ENCODE measurements around the gene CNIH2.

The CNIH2 gene

GRCh38 chr11:66314561-66315497, 36.9 kb downstream of the CNIH2 start:
- Histone ChIP-seq H3K4me3 (ENCODE audit: low read depth, low read length) (no peak overlapping the region), H3K27ac (ENCODE audit: extremely low read depth, low read depth, low read length) (no peak overlapping the region), H3K4me1 (ENCODE audit: control insufficient read depth, insufficient read depth, low read length) (no peaks in the 10 kb centered on the region), H3K36me3 (ENCODE audit: control insufficient read depth in 2 of 2, insufficient read depth in 1 of 2, low read length in 2 of 2) (no peaks in the 10 kb centered on the region), H3K9me3 (ENCODE audit: control insufficient read depth, insufficient read depth, low read depth, low read length) (no peaks in the 10 kb centered on the region)
- ChIA-PET POLR2A (interaction anchor here (1.2 kb wide), 1 partner anchor 21 kb away, joined by 3 read pairs; the partner anchor contains the start of gene RIN1), CTCF (interaction anchor here (0.6 to 1.1 kb wide), 4 partner anchors 15 to 270 kb away, joined by 3 to 5 read pairs (median 4); no protein-coding TSS in a partner anchor)
- TF ChIP-seq ZNF354C (tag by site-specific recombination; IDR thresholded peaks at IDR 0.05; ENCODE audit: borderline replicate concordance, low read depth) (no peak), ZNF624 (tag by site-specific recombination; IDR thresholded peaks at IDR 0.05) (no peak), ZNF555 (tag by site-specific recombination; conservative IDR thresholded peaks at IDR 0.05) (no peak), ZNF580 (tag by site-specific recombination; IDR thresholded peaks at IDR 0.05) (no peak), ZNF26 (tag by site-specific recombination; IDR thresholded peaks at IDR 0.05) (no peak), KLF16 (tag by site-specific recombination; IDR thresholded peaks at IDR 0.05) (no peak), KLF1 (tag by site-specific recombination; IDR thresholded peaks at IDR 0.05) (no peak), BCL11A (tag by site-specific recombination; IDR thresholded peaks at IDR 0.05; ENCODE audit: low read depth) (no peak)
- TF ChIP-seq, protein P1, sequence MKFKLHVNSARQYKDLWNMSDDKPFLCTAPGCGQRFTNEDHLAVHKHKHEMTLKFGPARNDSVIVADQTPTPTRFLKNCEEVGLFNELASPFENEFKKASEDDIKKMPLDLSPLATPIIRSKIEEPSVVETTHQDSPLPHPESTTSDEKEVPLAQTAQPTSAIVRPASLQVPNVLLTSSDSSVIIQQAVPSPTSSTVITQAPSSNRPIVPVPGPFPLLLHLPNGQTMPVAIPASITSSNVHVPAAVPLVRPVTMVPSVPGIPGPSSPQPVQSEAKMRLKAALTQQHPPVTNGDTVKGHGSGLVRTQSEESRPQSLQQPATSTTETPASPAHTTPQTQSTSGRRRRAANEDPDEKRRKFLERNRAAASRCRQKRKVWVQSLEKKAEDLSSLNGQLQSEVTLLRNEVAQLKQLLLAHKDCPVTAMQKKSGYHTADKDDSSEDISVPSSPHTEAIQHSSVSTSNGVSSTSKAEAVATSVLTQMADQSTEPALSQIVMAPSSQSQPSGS (tag by site-specific recombination; IDR thresholded peaks at IDR 0.05; ENCODE audit: low read depth), result no peak

GRCh38 chr11:66315498-66315885, 37.5 kb downstream of the CNIH2 start:
- Histone ChIP-seq H3K36me3 (ENCODE audit: control insufficient read depth in 2 of 2, insufficient read depth in 1 of 2, low read length in 2 of 2) (no peaks in the 10 kb centered on the region), H3K4me3 (ENCODE audit: low read depth, low read length) (no peak overlapping the region)
- TF ChIP-seq, protein P2, sequence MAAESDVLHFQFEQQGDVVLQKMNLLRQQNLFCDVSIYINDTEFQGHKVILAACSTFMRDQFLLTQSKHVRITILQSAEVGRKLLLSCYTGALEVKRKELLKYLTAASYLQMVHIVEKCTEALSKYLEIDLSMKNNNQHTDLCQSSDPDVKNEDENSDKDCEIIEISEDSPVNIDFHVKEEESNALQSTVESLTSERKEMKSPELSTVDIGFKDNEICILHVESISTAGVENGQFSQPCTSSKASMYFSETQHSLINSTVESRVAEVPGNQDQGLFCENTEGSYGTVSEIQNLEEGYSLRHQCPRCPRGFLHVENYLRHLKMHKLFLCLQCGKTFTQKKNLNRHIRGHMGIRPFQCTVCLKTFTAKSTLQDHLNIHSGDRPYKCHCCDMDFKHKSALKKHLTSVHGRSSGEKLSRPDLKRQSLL (tag by site-specific recombination; IDR thresholded peaks at IDR 0.05), result no peak
- TF ChIP-seq ZBTB7A (tag by site-specific recombination; IDR thresholded peaks at IDR 0.05; ENCODE audit: low read depth) (no peak), ZNF654 (tag by site-specific recombination; IDR thresholded peaks at IDR 0.05; ENCODE audit: low read depth) (no peak), ZNF449 (tag by site-specific recombination; IDR thresholded peaks at IDR 0.05) (no peak), ZNF433 (tag by site-specific recombination; IDR thresholded peaks at IDR 0.05; ENCODE audit: low read depth) (no peak), ZNF707 (tag by site-specific recombination; IDR thresholded peaks at IDR 0.05) (no peak), ZNF341 (tag by site-specific recombination; IDR thresholded peaks at IDR 0.05; ENCODE audit: low read depth) (no peak), ZNF514 (tag by site-specific recombination; IDR thresholded peaks at IDR 0.05) (no peak), ZNF366 (tag by site-specific recombination; conservative IDR thresholded peaks at IDR 0.05) (no peak), ZSCAN18 (tag by site-specific recombination; IDR thresholded peaks at IDR 0.05) (no peak), SCRT2 (tag by site-specific recombination; IDR thresholded peaks at IDR 0.05) (no peak), ZNF24 (tag by site-specific recombination; IDR thresholded peaks at IDR 0.05) (no peak), KLF8 (tag by site-specific recombination; IDR thresholded peaks at IDR 0.05) (no peak), ZSCAN23 (tag by site-specific recombination; IDR thresholded peaks at IDR 0.05) (no peak), ZNF571 (tag by site-specific recombination; IDR thresholded peaks at IDR 0.05) (no peak), ZNF530 (tag by site-specific recombination; IDR thresholded peaks at IDR 0.05; ENCODE audit: low read depth) (no peak)

More at GRCh38 chr11:66315498-66315885, 37.5 kb downstream of the CNIH2 start:
- Histone ChIP-seq H3K4me1 (ENCODE audit: control insufficient read depth, insufficient read depth, low read length) (no peaks in the 10 kb centered on the region), H3K9me3 (ENCODE audit: control insufficient read depth, insufficient read depth, low read depth, low read length) (no peaks in the 10 kb centered on the region), H3K27ac (ENCODE audit: extremely low read depth, low read depth, low read length) (no peak overlapping the region)
- POLR2A ChIA-PET, result interaction anchor here (0.5 to 1.2 kb wide), 2 partner anchors 20 to 234 kb away, joined by 3 read pairs; partner anchors contain the start of gene RIN1
- CTCF ChIA-PET, result interaction anchor here (1.0 to 1.1 kb wide), 2 partner anchors 15 to 46 kb away, joined by 3 to 5 read pairs; no protein-coding TSS in a partner anchor
